ENCODE data around the gene PRRT1.

- TF ChIP-seq CTCF (conservative IDR thresholded peaks at IDR 0.05; ENCODE audit: low read depth, low read length): no peak
- no peak for TF ChIP-seq ELK1 (IDR thresholded peaks at IDR 0.05; ENCODE audit: borderline replicate concordance, low read depth, low read length)
- TF ChIP-seq POLR2A (IDR thresholded peaks at IDR 0.05; ENCODE audit: low read depth, low read length): no peak
- no peak for TF ChIP-seq USF2 (IDR thresholded peaks at IDR 0.05; ENCODE audit: low read depth, low read length)
- TF ChIP-seq MXI1 (IDR thresholded peaks at IDR 0.05; ENCODE audit: borderline replicate concordance, low read depth, low read length): no peak
- TF ChIP-seq RFX5 (IDR thresholded peaks at IDR 0.05; ENCODE audit: low read depth, low read length): no peak
- no peak for TF ChIP-seq FOS (IDR thresholded peaks at IDR 0.05; ENCODE audit: low read depth, low read length)
- TF ChIP-seq BHLHE40 (IDR thresholded peaks at IDR 0.05; ENCODE audit: low read depth, low read length): no peak
- no peak for TF ChIP-seq RCOR1 (IDR thresholded peaks at IDR 0.05; ENCODE audit: insufficient replicate concordance, low read length)
- no peak for TF ChIP-seq RAD21 (IDR thresholded peaks at IDR 0.05; ENCODE audit: low read length)
- no peak for TF ChIP-seq CHD1 (IDR thresholded peaks at IDR 0.05; ENCODE audit: low read depth, low read length)
- TF ChIP-seq SMC3 (IDR thresholded peaks at IDR 0.05; ENCODE audit: low read depth, low read length): no peak
- TF ChIP-seq MAFK (IDR thresholded peaks at IDR 0.05; ENCODE audit: low read depth, low read length): no peak
Measured at GRCh38 chr6:32184084-32184640, 32.4 kb upstream of the PRRT1 start, which contains the start of gene AGER.

All from IMR-90 (cell line).